Sigmoid colon (tissue), 7 donors: ENCODE data around the gene TAOK3. TPM values are rescaled to one million over a fixed set of nuclear protein-coding genes. Genes with fewer than 3 reads are reported as not detected.

ENCODE experiments used
- DNase-seq: peaks from one replicate; pipeline ENCODE4 v3.0.0-alpha.2; 2019
- H3K27ac ChIP-seq, 4 donors: fragments of 200-600 bp; sonication (generic); one replicate each; pipeline ENCODE4 v1.5.1; 2016 to 2019; ENCODE audit warnings: mild to moderate bottlenecking in 1 of 4
- H3K27me3 ChIP-seq, 3 donors: fragments of 200-600 bp; sonication (generic); one replicate each; pipeline ENCODE4 v1.5.1; 2019; ENCODE audit warnings: mild to moderate bottlenecking in 1 of 3
- H3K36me3 ChIP-seq, 4 donors: fragments of 200-600 bp; sonication (generic); one replicate each; pipeline ENCODE4 v1.5.1; 2016 to 2019
- H3K4me1 ChIP-seq, 4 donors: fragments of 200-600 bp; sonication (generic); one replicate each; pipeline ENCODE4 v1.5.1; 2017 to 2019
- H3K4me3 ChIP-seq, 4 donors: fragments of 200-600 bp; sonication (generic); one replicate each; pipeline ENCODE4 v1.5.1; 2017 to 2019; ENCODE audit warnings: mild to moderate bottlenecking in 2 of 4, moderate library complexity in 1 of 4
- H3K9me3 ChIP-seq, 4 donors: fragments of 200-600 bp in 3 of 4; sonication (generic) in 3 of 4; one replicate each; pipeline versions ENCODE4 v1.5.1 to v1.6.1; 2013 to 2019
- EP300 ChIP-seq, 4 donors: sonication (generic); formaldehyde crosslinking; IDR thresholded peaks; one replicate each; pipeline ENCODE4 v1.6.1; 2017; ENCODE audit warnings: antibody characterized with exemption in 4 of 4
- POLR2A ChIP-seq, 2 donors: fragments of 450-650 bp; IDR thresholded peaks; one replicate each; pipeline ENCODE4 v1.6.1; 2016; ENCODE audit warnings: antibody characterized with exemption in 2 of 2, mild to moderate bottlenecking in 2 of 2, moderate library complexity in 2 of 2
- POLR2AphosphoS5 ChIP-seq, 4 donors: sonication (generic); formaldehyde crosslinking; IDR thresholded peaks; one replicate each; pipeline ENCODE4 v1.6.1; 2017; ENCODE audit warnings: antibody characterized with exemption in 4 of 4
- WGBS, 2 donors: extraction: QIAGEN DNeasy Blood & Tissue Kit; methylation state at CpG; one replicate each; pipeline ENCODE4 v1.1.7; 2013; 5-methylcytosine and 5-hydroxymethylcytosine counted together
- intact Hi-C: fragments of 100-400 bp; cut with DNase I; formaldehyde crosslinking; loops from one replicate; pipeline ENCODE4 v1.15.1; 2023
- polyA plus RNA-seq, 3 donors: library from polyadenylated mRNA; stranded (reverse); fragments of 200-250 nt; gene quantifications; one replicate each; pipeline ENCODE4 v1.2.3, GENCODE V29; 2013
- total RNA-seq, 4 donors: library from RNA; depleted of rRNA; stranded (reverse); fragments of >200 nt; gene quantifications; one replicate each; pipeline ENCODE4 v1.1.0, GENCODE V29; 2016
- TF ChIP-seq, protein P1 (sequence below), 4 experiments: fragments of 450-650 bp in 3 of 4; fragments of 200-600 bp in 1 of 4; IDR thresholded peaks; one replicate each; pipeline ENCODE4 v1.5.1; 2016 to 2019; ENCODE audit warnings: antibody characterized with exemption in 4 of 4, mild to moderate bottlenecking in 3 of 4, moderate library complexity in 2 of 4
- donor health status: healthy with polysubstance abuse.
- donor health status: Bipolar disorder and iron deficiency.
- donor health status: healthy.

TAOK3 gene
- total and polyA plus RNA-seq, 7 donors = 18.9 to 66.2 (median 29.4) TPM

DNA sequence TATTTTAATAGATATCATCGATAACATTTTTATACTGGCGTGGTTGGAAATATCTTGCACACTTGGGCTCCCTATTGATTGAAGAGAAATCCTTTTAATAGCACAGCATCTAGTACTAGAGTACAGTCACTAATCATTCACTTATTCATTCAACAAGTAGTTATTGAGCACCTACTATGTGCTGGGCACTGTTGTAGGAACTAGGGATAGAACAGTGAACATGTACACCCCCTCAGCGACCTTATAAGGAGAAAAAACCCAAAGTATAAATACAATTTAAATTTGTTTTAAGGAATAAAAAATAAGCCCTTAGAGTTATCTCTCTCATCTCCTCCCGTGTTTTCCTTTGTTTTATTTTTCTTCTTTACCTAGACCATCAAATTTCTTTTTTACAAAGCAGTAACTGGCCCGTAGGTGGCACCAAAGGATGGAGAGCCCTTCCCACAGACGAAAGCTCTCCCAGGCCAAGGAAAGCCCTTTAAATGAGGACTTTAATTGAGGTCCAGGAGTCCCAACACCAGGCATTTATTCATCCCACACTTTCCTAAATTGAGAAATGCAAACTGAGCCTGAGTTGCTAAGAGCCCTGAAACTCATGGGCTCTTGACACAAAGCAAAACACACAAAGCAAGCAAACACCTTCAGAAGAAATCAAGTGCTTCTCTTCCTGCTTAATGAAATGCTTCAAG, 207.8 kb downstream of the TAOK3 start:
- DNase-seq = no peak
- no peaks in the 10 kb centered on the region for H3K4me1 ChIP-seq
- no peak overlapping the region for H3K4me3 ChIP-seq
- H3K9me3 ChIP-seq = no peaks in the 10 kb centered on the region
- H3K27ac ChIP-seq = no peak overlapping the region
- TF ChIP-seq, protein P1, sequence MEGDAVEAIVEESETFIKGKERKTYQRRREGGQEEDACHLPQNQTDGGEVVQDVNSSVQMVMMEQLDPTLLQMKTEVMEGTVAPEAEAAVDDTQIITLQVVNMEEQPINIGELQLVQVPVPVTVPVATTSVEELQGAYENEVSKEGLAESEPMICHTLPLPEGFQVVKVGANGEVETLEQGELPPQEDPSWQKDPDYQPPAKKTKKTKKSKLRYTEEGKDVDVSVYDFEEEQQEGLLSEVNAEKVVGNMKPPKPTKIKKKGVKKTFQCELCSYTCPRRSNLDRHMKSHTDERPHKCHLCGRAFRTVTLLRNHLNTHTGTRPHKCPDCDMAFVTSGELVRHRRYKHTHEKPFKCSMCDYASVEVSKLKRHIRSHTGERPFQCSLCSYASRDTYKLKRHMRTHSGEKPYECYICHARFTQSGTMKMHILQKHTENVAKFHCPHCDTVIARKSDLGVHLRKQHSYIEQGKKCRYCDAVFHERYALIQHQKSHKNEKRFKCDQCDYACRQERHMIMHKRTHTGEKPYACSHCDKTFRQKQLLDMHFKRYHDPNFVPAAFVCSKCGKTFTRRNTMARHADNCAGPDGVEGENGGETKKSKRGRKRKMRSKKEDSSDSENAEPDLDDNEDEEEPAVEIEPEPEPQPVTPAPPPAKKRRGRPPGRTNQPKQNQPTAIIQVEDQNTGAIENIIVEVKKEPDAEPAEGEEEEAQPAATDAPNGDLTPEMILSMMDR (IDR thresholded peaks at IDR 0.05) = no peak
- no peak for TF ChIP-seq POLR2AphosphoS5 (IDR thresholded peaks at IDR 0.05)
- no peak for TF ChIP-seq POLR2A (IDR thresholded peaks at IDR 0.05)
- no peak for TF ChIP-seq EP300 (IDR thresholded peaks at IDR 0.05)
- intact Hi-C loops = no loop called here
- H3K27me3 ChIP-seq = no peaks in the 10 kb centered on the region
- H3K36me3 ChIP-seq = peaks cover 7 to 76% (median 14%) of the 10 kb centered on the region in 4 donors
- WGBS, 2 donors = 54 to 69% methylated on average over 6 of the region's 6 CpGs

DNA sequence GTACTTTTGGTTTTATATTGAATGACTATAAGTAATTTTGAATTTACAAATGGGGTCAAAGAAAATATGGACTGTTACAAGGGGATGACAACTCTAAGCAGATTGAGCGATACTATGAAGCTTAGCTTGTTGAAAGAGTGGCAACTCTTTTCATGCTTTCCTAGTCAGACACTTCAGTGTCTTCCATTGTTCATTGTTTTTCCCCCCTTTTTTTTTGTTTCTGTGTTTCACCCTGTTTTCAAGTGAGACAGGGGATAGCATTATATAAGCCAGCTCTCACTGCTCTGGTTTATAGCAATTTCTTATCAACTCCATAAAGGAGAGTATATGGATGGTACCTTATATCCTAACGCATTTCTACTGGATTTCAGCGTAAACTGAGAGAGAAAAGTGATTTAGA, 212.2 kb downstream of the TAOK3 start:
- no peak for DNase-seq
- intact Hi-C loops = no loop called here
- WGBS, 2 donors = 96 to 97% methylated on average over 3 of the region's 3 CpGs

GRCh38 chr12:118151755-118152154, 221.0 kb downstream of the TAOK3 start:
- no peak for DNase-seq
- Histone ChIP-seq H3K36me3 (peaks cover 0 to 49% (median 10%) of the 10 kb centered on the region in 4 donors), H3K4me1 (no peaks in the 10 kb centered on the region), H3K27me3 (no peaks in the 10 kb centered on the region), H3K9me3 (no peaks in the 10 kb centered on the region), H3K27ac (no peak overlapping the region), H3K4me3 (no peak overlapping the region)
- TF ChIP-seq EP300 (IDR thresholded peaks at IDR 0.05) (no peak), POLR2A (IDR thresholded peaks at IDR 0.05) (no peak), POLR2AphosphoS5 (IDR thresholded peaks at IDR 0.05) (no peak)
- TF ChIP-seq, protein P1 (IDR thresholded peaks at IDR 0.05) = no peak
- 89 to 93% methylated on average over 5 of the region's 5 CpGs for WGBS, 2 donors
- intact Hi-C loops = no loop called here

More for the DNA sequence above, 212.2 kb downstream of the TAOK3 start:
- Histone ChIP-seq H3K4me1 (no peaks in the 10 kb centered on the region), H3K27ac (no peak overlapping the region), H3K4me3 (no peak overlapping the region), H3K9me3 (no peaks in the 10 kb centered on the region), H3K27me3 (no peaks in the 10 kb centered on the region), H3K36me3 (peaks cover 21 to 62% (median 23%) of the 10 kb centered on the region in 4 donors)
- TF ChIP-seq, protein P1 (IDR thresholded peaks at IDR 0.05) = no peak
- TF ChIP-seq POLR2AphosphoS5 (IDR thresholded peaks at IDR 0.05) (no peak), POLR2A (IDR thresholded peaks at IDR 0.05) (no peak), EP300 (IDR thresholded peaks at IDR 0.05) (no peak)

DNA sequence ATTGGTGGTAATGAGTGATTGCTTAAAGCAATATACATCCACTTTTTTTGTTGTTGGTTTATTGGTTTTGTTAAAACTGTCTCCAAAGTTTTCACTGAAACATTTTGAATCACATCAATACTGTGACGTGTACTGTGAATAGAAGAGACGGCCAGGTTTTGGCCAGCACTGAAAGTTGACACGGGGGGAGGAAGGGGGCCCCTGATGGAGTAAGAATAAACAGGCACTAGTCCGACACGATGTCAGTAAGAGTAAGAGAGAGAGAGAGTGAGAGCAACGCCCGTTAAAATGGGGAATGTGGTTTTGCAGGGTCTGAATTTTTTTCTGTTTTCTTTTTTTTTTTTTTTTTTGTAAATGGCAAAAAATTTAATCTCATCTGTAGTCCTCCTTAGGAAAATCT, 222.1 kb downstream of the TAOK3 start:
- H3K36me3 ChIP-seq = peaks cover under 1 to 60% (median 14%) of the 10 kb centered on the region in 4 donors
- 71 to 77% methylated on average over 7 of the region's 7 CpGs for WGBS, 2 donors

More for the DNA sequence above, 222.1 kb downstream of the TAOK3 start:
- no peaks in the 10 kb centered on the region for H3K4me1 ChIP-seq
- TF ChIP-seq POLR2AphosphoS5 (IDR thresholded peaks at IDR 0.05) (no peak), EP300 (IDR thresholded peaks at IDR 0.05) (no peak), POLR2A (IDR thresholded peaks at IDR 0.05) (no peak)
- TF ChIP-seq, protein P1 (IDR thresholded peaks at IDR 0.05) = no peak
- H3K27me3 ChIP-seq = no peaks in the 10 kb centered on the region
- intact Hi-C loops = no loop called here
- no peak for DNase-seq
- no peak overlapping the region for H3K4me3 ChIP-seq
- no peaks in the 10 kb centered on the region for H3K9me3 ChIP-seq
- H3K27ac ChIP-seq = no peak overlapping the region
